Endodermal cell (in vitro differentiated cells): Measurements from ENCODE around the gene FILIP1L. TPM values are rescaled to one million over a fixed set of nuclear protein-coding genes. Genes with fewer than 3 reads are reported as not detected.

ENCODE experiments used
- DNase-seq: peaks from one replicate; pipeline ENCODE4 v3.0.0-alpha.2; 2017
- H3K27ac ChIP-seq: 2 replicates; pipeline ENCODE4 v1.5.1; 2013; ENCODE audit warnings: mild to moderate bottlenecking, low read depth, low read length, moderate library complexity
- H3K27me3 ChIP-seq: 2 replicates; pipeline ENCODE4 v1.6.1; 2013; ENCODE audit warnings: mild to moderate bottlenecking, low read length, moderate library complexity; ENCODE audit not compliant: insufficient read depth, control insufficient read depth, poor library complexity, severe bottlenecking
- H3K36me3 ChIP-seq: 2 replicates; pipeline ENCODE4 v1.7.0; 2013; ENCODE audit warnings: mild to moderate bottlenecking, low read length, moderate library complexity; ENCODE audit not compliant: control insufficient read depth, insufficient read depth
- H3K4me1 ChIP-seq: one replicate; pipeline ENCODE4 v1.7.0; 2013; ENCODE audit warnings: low read length; ENCODE audit not compliant: control insufficient read depth, insufficient read depth
- H3K4me3 ChIP-seq: 2 replicates; pipeline ENCODE4 v1.5.1; 2013; ENCODE audit warnings: mild to moderate bottlenecking, low read length, moderate library complexity
- H3K9ac ChIP-seq: 2 replicates; pipeline ENCODE4 v1.6.1; 2013; ENCODE audit warnings: mild to moderate bottlenecking, low read length, moderate library complexity; ENCODE audit not compliant: poor library complexity, severe bottlenecking; ENCODE audit errors: extremely low read depth
- H3K9me3 ChIP-seq: 2 replicates; pipeline ENCODE4 v1.6.1; 2013; ENCODE audit warnings: mild to moderate bottlenecking, low read length, moderate library complexity; ENCODE audit not compliant: control insufficient read depth
- H3K27ac Mint-ChIP-seq: 2 replicates; pipeline ENCODE4 v1.8.0; 2020; ENCODE audit warnings: mixed read lengths
- H3K27me3 Mint-ChIP-seq: 2 replicates; pipeline ENCODE4 v1.8.0; 2021; ENCODE audit warnings: mild to moderate bottlenecking, mixed read lengths; ENCODE audit not compliant: insufficient read depth
- H3K36me3 Mint-ChIP-seq: 2 replicates; pipeline ENCODE4 v1.8.0; 2020; ENCODE audit warnings: low read depth, mixed read lengths
- H3K4me1 Mint-ChIP-seq: 2 replicates; pipeline ENCODE4 v1.8.0; 2020; ENCODE audit warnings: mixed read lengths
- H3K4me3 Mint-ChIP-seq: 2 replicates; pipeline ENCODE4 v1.8.0; 2020; ENCODE audit warnings: mild to moderate bottlenecking, moderate library complexity, mixed read lengths
- H3K9me3 Mint-ChIP-seq: 2 replicates; pipeline ENCODE4 v1.8.0; 2020; ENCODE audit warnings: mild to moderate bottlenecking, mixed read lengths
- WGBS, 2 experiments: methylation state at CpG; one replicate each; pipeline versions ENCODE4 v1.1.5 to v1.1.7; 2013; ENCODE audit warnings: missing lambda C conversion rate in 2 of 2, mixed read lengths in 1 of 2; ENCODE audit not compliant: insufficient coverage in 1 of 2, insufficient read length in 1 of 2; 5-methylcytosine and 5-hydroxymethylcytosine counted together
- total RNA-seq, 2 donors: library from RNA; stranded (reverse); fragmentation: NEBNext Ultra II Directional in 1 of 2; extraction: Animal tissue kit (Norgen Biotek cat#: 25700) in 1 of 2; gene quantifications; 2 replicates in 1 of 2; 3 replicates in 1 of 2; pipeline ENCODE4 v1.2.1, GENCODE V29; 2021
- TF ChIP-seq, protein P1 (sequence below): fragments of 200-600 bp; sonication (generic); conservative IDR thresholded peaks from 2 replicates; pipeline ENCODE4 v1.5.0; 2021; ENCODE audit warnings: antibody characterized with exemption, mild to moderate bottlenecking

Gene FILIP1L
- total RNA-seq, 2 donors from 2014 or later: 0.84 to 2.5 TPM

- 89 to 95% methylated on average over 5 to 7 of the region's 7 CpGs for WGBS, 2 experiments
These were observed 53.4 kb downstream of the FILIP1L start for GRCh38 chr3:100060685-100061484.

DNA sequence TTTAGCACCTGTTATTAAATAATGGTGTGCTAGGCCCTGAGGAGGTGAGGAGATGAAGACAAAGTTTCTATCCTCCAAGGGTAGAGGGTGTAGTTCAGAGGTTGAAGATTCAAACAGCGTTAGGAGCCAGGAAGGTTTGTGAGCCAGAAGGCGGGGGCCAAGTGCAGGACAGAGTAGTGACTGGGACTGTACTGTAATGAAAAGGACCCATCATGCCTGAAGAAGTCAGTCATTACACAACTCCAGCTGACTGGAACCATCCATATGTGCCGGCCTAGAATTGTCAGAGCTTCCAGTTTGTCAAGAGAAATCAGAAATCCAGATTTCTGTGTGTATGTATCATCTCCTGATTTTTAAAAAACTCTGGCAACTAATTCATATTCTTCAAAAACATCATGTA, 54.8 kb downstream of the FILIP1L start:
- H3K4me1 Mint-ChIP-seq: no peaks in the 10 kb centered on the region
- 95 to 100% methylated on average over 2 to 3 of the region's 3 CpGs for WGBS, 2 experiments
- no peak overlapping the region for H3K4me3 Mint-ChIP-seq
- Histone ChIP-seq H3K27me3 (no peaks in the 10 kb centered on the region), H3K36me3 (no peaks in the 10 kb centered on the region), H3K4me1 (no peaks in the 10 kb centered on the region), H3K4me3 (no peak overlapping the region), H3K27ac (no peak overlapping the region), H3K9me3 (peaks cover 11% of the 10 kb centered on the region), H3K9ac (no peak overlapping the region)
- H3K36me3 Mint-ChIP-seq: peaks cover 1% of the 10 kb centered on the region
- peaks cover 5% of the 10 kb centered on the region for H3K9me3 Mint-ChIP-seq
- H3K27ac Mint-ChIP-seq: no peak overlapping the region
- no peak for DNase-seq
- no peaks in the 10 kb centered on the region for H3K27me3 Mint-ChIP-seq
- TF ChIP-seq, protein P1, sequence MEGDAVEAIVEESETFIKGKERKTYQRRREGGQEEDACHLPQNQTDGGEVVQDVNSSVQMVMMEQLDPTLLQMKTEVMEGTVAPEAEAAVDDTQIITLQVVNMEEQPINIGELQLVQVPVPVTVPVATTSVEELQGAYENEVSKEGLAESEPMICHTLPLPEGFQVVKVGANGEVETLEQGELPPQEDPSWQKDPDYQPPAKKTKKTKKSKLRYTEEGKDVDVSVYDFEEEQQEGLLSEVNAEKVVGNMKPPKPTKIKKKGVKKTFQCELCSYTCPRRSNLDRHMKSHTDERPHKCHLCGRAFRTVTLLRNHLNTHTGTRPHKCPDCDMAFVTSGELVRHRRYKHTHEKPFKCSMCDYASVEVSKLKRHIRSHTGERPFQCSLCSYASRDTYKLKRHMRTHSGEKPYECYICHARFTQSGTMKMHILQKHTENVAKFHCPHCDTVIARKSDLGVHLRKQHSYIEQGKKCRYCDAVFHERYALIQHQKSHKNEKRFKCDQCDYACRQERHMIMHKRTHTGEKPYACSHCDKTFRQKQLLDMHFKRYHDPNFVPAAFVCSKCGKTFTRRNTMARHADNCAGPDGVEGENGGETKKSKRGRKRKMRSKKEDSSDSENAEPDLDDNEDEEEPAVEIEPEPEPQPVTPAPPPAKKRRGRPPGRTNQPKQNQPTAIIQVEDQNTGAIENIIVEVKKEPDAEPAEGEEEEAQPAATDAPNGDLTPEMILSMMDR: no peak

More at GRCh38 chr3:100060685-100061484, 53.4 kb downstream of the FILIP1L start:
- H3K9me3 Mint-ChIP-seq: peaks cover 3% of the 10 kb centered on the region
- no peak overlapping the region for H3K4me3 ChIP-seq
- no peaks in the 10 kb centered on the region for H3K27me3 Mint-ChIP-seq
- no peaks in the 10 kb centered on the region for H3K4me1 Mint-ChIP-seq
- DNase-seq: no peak
- no peaks in the 10 kb centered on the region for H3K27me3 ChIP-seq
- no peak overlapping the region for H3K4me3 Mint-ChIP-seq
- peaks cover under 1% of the 10 kb centered on the region for H3K36me3 Mint-ChIP-seq
- H3K27ac ChIP-seq: no peak overlapping the region
- no peak overlapping the region for H3K27ac Mint-ChIP-seq
- no peaks in the 10 kb centered on the region for H3K4me1 ChIP-seq
- H3K9me3 ChIP-seq: peaks cover 3% of the 10 kb centered on the region
- TF ChIP-seq, protein P1: no peak
- H3K36me3 ChIP-seq: no peaks in the 10 kb centered on the region
- H3K9ac ChIP-seq: no peak overlapping the region

- H3K36me3 ChIP-seq: no peaks in the 10 kb centered on the region
- peaks cover 8% of the 10 kb centered on the region for H3K4me1 Mint-ChIP-seq
- peaks cover 11% of the 10 kb centered on the region for H3K9me3 ChIP-seq
- DNase-seq: no peak
- H3K4me1 ChIP-seq: peaks cover 5% of the 10 kb centered on the region
- H3K4me3 Mint-ChIP-seq: no peak overlapping the region
- no peaks in the 10 kb centered on the region for H3K27me3 ChIP-seq
- no peak overlapping the region for H3K27ac ChIP-seq
- H3K9ac ChIP-seq: no peak overlapping the region
- peaks cover 5% of the 10 kb centered on the region for H3K9me3 Mint-ChIP-seq
- no peaks in the 10 kb centered on the region for H3K27me3 Mint-ChIP-seq
- TF ChIP-seq, protein P1: no peak
- 86 to 94% methylated on average over 8 of the region's 8 CpGs for WGBS, 2 experiments
- H3K36me3 Mint-ChIP-seq: peaks cover 1% of the 10 kb centered on the region
- no peak overlapping the region for H3K4me3 ChIP-seq
- H3K27ac Mint-ChIP-seq: no peak overlapping the region
These were observed 56.4 kb downstream of the FILIP1L start for GRCh38 chr3:100057716-100058575.
